GF-D8 (cell line): ENCODE measurements around the gene PGGT1B.
"Not testable (repeated sequence)": the region's sequence is repeated elsewhere in the genome, so short reads cannot be mapped to it uniquely, and the experiment has no call there.

ENCODE experiments used
- DNase-seq: peaks from one replicate; lab custom pipeline; 2025; lab: John Stamatoyannopoulos, UW

PGGT1B gene

DNA sequence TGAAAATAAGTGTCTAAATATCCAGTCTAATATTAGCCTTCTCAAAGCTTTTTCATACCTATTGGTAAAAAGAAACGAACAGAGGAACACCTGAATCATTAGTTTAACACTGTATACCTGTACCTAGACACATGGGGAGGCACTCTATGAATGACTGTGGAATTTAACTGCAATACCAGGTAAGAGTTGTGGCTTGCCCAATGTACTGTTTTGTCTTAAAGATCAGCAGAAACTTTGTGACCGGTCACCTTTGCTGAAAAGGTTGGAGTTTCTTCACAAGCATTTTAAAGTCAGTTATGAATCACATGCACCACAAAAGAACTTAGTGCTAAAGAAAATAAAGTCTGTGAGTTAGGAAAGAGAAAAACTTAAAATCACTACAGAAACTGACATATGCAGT is 2.4 kb downstream of the PGGT1B start:
- no peak for DNase-seq

DNA sequence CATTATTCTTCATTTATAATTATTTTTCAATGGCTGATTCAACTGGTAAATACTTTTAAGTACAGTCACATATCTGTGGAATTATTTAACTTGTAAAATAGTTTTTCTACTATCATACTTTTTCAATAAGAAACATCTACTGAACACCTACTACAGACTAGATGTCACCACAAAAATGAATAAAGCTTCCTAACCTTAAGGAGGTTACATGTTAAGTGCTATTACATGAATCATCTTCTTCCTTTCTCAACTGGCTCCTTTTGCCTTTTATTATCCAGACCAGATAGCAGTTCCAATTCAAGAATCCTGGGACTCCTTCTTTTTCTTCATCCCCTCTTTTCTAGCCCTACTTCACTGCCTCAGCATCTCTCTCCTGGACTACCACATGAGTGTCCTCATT is 4.7 kb downstream of the PGGT1B start:
- DNase-seq = no peak

DNA sequence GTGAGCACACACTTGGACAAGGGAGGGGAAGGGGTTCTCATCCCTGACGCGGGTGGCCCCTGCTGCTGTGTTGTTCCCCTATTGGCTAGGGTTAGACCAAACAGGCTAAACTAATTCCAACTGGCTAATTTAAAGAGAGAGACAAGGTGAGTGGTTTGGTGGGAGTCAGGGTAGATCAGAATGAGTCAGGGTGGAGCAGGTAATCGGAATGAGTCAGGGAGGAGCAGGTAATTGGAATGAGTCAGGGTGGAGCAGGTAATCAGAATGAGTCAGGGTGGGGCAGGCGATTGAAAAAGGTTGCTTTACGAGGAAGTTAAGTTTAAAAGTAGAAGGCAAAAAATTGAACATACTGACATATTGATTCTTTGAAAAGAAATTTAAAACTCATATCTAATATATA is 13.3 kb downstream of the PGGT1B start:
- not testable (repeated sequence) for DNase-seq

DNA sequence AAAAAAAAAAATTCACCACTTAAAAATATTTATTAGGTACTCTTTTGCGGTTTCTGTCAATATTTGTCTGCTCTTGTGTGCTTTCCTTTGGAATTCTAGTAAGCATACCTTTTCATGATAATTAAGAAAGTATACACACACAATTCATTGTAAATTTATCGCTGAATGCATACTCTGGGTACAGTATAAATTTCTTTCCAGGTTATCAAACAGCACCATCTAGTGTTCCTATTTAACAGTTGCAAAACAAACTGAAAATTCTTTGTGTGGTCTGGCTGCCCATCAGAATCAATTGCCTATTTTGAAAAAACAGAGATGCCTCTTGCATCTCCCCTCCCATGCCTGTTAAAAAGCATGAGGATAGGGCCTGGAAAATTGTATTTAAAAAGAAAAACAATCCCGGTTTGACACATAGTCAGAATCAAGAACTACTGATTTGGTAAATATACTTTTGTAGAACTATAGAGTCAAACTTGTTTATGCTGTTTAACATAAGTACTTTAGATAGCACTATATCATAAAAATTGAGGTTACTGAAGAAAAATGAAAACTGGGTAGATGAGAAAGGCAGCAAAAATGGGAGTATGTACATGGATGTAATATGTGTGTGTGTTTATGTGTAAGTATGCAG is 16.2 kb downstream of the PGGT1B start:
- DNase-seq = peak; percentile 1

DNA sequence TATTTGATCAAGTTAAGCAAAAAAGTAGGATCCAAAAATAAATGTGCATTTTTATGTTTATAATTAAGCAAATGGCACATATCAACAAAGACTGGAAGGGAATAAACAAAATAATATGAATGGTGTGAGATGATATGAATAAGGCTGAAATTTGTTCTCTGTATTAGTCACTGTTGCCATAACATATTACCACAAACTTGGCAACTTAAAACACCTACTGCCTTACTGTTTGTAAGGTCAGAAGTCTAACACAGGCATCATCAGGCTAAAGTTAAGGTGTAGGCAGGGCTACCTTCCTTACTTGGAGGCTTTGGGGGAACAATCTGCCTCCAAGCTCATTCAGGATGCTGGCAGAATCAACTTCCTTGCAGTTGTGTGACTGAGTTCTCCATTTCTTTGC is 19.3 kb downstream of the PGGT1B start:
- no peak for DNase-seq

DNA sequence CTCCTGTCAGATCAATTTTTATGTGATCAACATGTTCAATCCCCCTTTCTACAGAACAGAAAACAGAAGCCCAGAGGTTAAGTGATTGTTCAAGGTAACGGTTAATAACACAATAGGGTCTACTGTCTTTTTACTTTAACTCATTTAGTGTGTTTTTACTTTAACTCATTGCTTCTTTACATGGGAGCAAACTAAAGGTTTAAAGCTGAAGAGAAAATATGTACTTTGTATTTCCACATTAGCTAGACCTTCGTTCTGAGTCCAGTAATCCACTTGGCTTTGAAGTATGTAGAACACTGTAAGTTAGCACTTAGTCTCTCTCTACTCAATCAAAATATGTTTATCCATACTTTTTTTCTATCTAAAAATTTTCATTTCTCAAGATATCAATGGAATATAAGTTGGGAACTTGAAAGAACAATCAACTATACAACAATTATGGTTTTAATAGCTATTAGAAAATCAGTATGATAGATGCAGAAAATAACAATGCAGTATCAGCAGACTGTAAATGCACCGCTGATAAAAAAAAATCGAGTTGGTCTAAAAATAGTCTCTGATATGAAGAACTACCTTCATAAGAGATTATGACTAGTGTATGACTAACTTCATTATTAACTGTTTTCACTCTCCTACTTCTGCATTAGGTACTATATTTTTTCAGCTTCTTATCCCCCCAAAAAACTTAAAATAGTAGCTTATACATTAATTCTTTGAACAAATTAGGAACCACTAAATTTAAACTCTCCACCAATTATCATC is 20.6 kb downstream of the PGGT1B start:
- no peak for DNase-seq

DNA sequence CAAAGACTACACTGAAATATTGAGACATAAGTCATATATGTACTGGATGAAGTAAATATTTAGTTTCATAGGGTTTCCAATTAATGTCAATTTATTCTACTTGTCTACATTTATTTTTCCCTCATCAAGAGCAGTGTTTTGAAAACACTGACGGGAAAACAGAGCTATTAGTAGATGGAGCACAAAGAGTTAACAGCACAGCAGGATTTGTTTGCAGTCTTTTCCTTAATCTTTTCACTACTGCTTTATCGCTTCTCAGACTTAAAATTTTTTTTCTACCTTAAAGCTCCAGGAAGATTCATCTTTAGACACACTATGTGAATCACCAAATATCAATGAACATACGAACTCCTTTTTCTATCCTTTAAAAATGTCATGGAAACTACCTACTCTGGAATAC is 25.6 kb downstream of the PGGT1B start:
- DNase-seq = no peak

DNA sequence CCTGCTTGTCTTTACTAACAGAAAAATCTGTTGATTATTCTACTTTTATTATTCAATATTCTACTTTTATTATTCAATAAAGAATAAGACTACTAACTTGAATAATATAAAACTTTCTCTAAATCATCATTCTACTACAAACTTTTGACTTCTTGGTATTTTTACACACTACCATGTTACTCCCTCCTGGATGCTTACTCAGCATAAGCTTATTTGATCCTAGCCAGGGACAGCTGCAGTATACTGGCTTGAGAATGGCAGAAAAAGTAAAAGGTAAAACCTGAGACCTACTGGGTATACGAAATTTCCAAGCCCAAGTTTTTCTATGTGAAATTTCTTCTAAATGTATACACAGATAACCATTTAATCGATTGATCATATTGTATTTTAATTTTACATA is 26.1 kb downstream of the PGGT1B start:
- DNase-seq = no peak

DNA sequence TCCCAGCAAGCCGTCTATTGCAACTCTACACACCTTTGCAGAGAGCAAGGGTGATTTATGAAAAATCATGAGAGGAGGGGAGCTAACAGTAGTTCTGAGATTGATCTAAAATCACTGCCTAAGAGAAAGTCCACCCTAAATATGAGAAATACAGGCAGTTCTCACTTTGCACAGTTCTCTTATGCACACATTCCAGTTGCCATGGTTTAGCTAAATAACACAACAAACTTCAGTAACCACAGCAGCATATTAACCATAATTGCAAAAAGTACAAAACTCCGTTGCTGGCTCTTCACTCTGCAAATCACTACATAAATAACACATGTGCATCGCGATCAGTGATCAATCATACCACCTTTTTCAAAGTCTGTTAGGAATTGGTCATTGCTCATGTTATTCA is 31.1 kb downstream of the PGGT1B start:
- no peak for DNase-seq

DNA sequence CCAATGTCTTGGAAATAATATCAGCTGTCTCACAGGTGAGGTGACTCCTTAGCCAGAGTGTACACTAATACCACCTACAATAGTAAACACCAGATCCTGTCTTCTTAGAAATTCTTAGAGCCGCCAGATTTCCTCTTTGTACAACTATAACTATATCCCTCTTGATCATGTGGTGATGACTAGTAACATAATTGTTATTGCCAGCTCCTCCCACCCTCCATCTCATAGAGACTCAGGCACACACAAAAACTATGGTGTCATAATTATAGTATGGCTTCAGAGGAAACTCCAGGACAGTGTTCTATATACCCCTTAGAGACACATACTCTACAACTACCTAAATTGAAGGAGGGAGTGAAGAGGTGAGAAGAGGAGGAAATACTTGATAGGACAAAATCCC is 33.1 kb downstream of the PGGT1B start:
- no peak for DNase-seq

DNA sequence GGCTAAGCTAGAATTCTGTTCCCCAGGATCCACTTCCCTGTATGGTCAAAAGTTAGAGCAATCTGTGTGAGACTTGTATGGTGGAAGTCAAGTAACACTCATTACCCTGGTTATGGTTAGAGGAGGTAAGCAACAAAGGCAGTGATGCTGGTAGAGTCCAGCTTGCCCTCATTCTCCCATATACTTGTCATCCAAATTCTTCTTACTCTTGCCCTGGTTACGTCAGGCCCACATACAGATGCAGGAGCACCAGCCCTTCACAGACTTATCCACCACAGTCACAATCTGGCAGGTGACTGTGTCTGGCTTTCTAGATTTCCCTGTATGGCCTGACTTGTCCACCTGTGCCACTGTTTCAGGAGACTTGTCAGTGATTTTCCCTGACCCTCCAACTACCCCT is 35.4 kb downstream of the PGGT1B start:
- no peak for DNase-seq

DNA sequence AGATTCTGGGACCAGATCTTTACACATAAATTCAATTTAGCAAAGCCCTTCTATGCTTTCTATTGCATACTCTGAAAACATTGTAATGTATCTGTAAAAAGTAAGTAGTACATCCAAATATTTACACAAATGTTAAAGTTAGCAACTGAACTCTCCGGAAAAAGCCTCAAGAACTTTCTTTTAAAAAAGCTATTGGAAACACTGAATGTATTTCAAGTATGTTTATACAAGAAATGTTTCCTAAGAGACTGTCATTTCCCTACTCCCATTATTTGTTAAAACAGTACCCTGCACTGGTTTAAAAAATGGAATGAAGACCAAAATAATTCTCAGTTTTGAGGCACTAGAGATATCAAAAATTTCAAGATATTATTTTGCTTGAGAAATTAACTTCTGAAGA is 48.1 kb downstream of the PGGT1B start:
- no peak for DNase-seq

DNA sequence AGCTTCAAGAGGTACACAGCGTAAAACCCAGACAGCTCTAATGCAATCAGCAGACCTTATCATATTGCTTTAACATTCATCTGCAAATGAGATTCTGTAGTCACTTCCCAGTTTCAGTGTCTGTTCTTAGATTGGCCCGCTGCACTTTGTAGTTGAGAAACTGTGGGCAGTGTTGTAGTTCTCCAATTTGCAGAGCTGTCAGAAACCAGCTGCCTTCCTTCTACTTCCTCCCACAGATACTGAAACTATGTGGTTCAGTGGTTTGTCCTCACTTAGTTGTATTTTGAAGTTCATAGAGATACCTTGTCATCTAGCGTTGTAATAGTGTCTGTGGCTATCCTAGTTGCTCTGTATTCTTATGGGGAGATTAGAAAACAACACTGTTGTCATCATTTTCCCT is 53.4 kb downstream of the PGGT1B start:
- DNase-seq = peak; percentile 88

DNA sequence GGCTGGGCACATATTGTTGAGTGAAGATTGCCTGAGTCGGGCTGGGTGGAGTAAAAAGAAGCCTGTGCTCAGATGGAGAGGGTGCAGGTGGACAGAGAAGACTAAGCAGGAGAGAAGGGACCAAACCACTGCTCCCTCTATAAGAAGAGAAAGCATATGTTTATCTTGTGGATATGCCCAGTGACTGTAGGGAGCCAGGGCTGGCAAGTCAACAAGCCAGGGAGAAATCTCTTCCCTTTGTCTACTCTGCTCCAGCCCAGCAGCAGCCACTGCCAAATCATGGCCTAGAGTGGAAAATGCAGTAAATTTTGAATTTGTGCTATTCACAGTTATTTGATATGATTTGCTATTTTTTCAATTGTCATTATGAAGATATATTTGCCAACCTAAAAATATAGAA is 59.7 kb downstream of the PGGT1B start:
- no peak for DNase-seq

DNA sequence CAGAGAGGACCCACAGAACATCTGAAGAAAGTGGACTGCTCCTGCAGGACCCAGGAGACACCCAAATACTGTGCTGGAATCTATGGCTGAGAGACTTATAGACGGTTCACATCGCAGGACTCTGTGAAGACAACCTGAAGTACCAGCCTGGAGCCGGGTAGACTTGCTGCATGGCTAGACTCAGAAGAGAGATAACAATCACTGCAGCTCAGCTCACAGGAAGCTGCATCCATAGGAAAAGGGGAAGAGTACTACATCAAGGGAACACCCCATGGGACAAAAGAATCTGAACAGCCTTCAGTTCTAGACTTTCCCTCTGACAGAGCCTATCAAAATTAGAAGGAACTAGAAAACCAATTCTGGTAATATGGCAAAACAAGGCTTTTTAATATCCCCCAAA is 66.5 kb downstream of the PGGT1B start:
- DNase-seq = no peak

DNA sequence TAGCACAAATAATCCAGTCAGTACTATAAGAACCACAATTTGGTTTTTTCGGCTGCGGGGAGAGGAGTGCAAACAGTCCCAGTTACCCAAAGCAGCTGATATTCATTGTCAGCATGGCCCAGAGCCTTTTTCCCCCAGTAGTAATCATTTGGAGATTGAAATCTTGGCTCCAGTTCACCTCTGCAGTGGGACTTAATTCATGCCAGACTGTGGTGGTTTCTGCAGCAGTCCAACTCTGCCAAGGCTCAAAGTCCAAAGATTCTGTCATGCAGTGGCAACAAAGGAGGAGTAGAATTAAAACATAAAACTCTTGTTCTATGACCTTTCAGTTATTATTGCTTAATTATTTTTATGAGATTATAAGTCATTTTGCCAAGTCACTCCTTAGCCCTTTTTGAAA is 68.0 kb downstream of the PGGT1B start:
- DNase-seq = no peak

DNA sequence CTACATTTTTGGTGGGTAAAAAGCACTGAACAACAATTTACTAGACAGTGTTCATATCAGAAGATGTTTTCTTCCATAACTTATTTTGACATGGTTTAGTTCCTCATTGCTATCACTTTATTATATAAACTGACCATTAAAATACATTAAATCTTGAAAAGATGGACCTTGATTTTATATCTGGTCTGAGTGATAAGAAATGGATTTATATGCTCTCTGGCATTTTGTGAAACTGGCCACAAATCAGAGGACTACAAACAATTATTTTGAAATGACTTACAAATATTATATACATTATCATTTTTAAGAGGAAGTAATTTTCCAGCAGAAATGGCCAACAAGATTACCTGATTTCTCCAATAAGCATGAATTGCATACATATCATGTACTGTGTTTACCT is 69.4 kb downstream of the PGGT1B start:
- no peak for DNase-seq

DNA sequence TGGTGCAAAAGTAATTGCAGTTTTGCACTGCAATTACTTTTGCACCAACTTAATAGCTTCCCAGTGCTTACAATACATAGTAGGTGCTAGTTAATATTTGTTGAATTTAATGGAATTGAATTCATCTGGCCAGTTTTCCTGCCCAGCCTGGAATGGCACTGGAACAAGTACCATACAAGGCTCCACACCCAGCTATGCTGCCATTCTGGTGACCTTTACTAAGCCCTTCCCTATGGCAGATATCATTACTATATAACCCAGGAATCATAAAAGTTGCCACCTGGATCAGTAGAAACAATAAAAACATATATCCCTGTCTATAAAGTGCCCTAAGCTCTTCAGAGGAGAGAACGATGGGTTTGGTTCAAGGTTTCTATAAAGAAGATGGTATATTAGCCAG is 70.6 kb downstream of the PGGT1B start:
- no peak for DNase-seq

DNA sequence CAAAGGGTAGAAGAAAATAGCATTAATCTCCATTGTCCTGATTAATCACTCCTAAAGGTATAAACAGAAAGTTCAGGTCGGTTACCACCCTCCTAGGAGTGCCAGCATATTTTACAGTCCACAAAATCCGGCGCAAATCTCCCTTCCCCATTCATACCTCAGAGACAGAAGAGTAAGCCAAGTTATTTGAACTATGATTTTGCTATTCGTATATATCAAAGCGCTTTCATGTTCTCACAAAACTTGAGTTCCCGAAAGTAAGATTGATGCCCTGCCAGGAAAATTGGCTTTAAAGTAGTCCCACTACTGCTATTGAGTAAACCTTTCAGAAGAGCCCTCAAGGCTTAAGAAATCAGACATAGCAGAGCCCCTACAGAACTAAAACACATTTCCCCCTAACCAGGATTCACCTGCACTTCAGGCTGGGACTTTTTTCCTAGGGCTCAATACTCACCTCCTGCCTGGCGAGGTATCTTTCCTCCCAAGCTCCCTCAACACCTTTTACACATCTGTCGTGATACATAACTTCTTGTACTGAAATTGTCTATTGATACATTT is 71.1 kb downstream of the PGGT1B start:
- DNase-seq = no peak

DNA sequence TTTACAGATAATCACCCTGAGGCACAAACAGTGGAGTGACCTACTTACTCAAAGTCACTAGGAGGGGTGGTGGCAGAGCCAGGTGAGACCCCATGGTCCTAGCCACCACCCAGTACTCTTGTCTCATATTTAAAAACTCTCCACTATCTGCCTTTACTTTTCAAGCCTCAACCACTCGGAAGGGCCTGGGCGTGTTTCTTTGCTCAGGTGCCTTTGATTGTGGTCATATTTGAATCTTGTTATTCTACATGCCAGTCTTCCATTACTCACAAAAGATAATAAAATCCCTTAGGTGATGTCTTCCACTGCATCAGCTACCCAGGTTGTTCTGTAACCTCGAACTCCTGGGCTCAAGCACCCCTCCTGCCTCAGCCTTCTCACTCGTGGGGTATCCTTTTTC is 72.3 kb downstream of the PGGT1B start:
- no peak for DNase-seq

DNA sequence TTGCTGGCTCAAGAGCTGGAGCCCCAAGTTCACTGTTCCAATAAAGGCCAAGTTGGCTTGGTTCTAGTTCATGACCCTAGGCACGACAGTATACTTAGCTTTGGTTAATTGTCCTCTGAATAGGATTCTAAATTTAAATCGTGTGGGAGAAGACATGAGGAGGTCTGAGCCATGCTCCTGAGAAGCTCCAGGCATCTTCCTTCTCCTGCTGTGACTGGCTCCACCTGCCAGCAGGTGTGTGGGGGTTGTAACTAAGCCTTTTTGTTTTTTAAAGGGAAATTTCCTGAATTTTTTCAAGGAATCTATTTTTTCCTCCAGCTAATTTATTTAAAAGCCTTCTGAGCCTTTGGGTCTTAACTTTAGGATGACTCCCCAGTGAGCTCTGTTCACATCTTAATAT is 72.8 kb downstream of the PGGT1B start:
- no peak for DNase-seq

DNA sequence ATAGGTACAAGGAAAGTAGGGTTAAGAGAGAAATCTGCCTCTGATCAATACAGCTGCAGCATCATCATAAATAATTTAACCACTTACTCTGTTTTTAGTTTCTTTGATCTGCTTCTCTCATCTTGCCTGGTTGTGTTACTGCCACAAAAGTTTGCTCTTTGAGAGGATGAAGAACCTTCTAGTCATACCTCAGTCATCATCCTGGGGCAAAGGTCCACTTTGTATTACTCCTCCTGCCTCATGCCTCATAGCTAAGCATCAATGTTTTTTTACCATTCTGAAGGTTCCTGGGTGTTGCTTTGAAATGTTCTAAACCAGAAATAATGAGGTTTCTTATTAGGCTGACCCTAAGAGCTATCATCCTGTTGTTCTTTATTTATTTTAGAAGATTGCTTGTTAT is 75.9 kb downstream of the PGGT1B start:
- DNase-seq = no peak

DNA sequence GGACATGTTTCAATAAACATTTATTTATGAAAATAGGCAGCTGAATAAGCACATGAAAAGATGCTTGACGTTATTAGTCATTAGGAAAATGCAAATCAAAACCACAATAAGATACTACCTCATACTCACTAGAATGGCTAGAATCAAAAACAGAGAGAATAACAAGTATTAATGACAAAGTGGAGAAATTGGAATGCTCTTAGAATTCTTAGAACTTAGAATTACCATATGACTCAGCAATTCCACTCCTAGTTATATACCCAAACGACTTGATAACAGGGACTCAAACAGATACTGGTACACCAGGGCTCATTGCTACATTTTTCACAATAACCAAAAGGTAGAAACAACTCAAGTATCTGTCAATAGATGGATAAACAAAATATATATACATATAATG is 77.9 kb downstream of the PGGT1B start:
- no peak for DNase-seq

DNA sequence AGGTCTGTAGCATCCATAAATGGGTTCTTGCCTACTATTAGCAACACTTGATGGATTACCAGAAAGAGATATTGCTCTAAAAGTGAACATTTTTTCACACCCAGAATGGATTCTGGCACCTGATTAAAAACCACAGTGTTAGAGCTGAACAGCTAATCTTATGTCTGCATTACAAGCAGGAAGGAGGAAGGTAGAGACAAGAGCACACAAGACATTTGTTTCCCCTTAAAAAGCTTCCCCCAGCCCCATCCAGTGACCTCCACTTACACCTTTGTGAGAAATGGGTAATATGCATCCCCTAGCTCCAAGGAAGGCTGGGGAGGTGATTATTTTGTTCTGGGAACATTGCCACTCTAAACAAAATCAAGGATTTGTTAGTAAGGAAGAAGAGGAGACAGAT is 80.9 kb downstream of the PGGT1B start:
- no peak for DNase-seq
